ENCODE results near the gene GGTLC2.

DNA sequence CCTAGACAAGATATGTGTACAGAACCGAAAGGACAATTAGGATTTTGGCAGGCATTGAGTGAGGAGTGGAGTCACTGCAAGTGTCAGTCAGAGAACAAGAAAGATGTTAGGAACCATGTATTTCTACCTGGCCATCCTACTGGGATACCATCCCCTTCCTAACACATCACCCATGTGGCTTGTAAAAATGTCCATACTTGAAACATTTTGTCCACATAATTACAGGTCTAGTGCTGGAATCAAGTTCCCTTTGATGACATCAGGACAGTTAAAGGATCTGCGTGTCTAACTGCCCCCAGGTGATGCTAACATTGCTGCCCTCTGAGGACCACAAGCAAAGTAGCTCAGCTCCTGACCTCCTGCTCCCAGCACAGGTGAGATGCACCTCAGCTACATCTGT is 31.9 kb upstream of the GGTLC2 start:
- TF ChIP-seq, protein P1, sequence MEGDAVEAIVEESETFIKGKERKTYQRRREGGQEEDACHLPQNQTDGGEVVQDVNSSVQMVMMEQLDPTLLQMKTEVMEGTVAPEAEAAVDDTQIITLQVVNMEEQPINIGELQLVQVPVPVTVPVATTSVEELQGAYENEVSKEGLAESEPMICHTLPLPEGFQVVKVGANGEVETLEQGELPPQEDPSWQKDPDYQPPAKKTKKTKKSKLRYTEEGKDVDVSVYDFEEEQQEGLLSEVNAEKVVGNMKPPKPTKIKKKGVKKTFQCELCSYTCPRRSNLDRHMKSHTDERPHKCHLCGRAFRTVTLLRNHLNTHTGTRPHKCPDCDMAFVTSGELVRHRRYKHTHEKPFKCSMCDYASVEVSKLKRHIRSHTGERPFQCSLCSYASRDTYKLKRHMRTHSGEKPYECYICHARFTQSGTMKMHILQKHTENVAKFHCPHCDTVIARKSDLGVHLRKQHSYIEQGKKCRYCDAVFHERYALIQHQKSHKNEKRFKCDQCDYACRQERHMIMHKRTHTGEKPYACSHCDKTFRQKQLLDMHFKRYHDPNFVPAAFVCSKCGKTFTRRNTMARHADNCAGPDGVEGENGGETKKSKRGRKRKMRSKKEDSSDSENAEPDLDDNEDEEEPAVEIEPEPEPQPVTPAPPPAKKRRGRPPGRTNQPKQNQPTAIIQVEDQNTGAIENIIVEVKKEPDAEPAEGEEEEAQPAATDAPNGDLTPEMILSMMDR (IDR thresholded peaks at IDR 0.05; ENCODE audit: poor library complexity, severe bottlenecking): no peak
- TF ChIP-seq EZH2 (IDR thresholded peaks at IDR 0.05; ENCODE audit: borderline replicate concordance, insufficient read depth, low read length, poor library complexity, severe bottlenecking): no peak
- TF ChIP-seq SMC3 (conservative IDR thresholded peaks at IDR 0.05; ENCODE audit: poor library complexity): no peak
- TF ChIP-seq POLR2AphosphoS5 (IDR thresholded peaks at IDR 0.05): no peak
- no peak for TF ChIP-seq REST (IDR thresholded peaks at IDR 0.05; ENCODE audit: borderline replicate concordance)
- TF ChIP-seq EP300 (conservative IDR thresholded peaks at IDR 0.05; ENCODE audit: poor library complexity, severe bottlenecking): no peak
- no peak for TF ChIP-seq TAF1 (IDR thresholded peaks at IDR 0.05; ENCODE audit: low read depth)
- no peak for TF ChIP-seq MXI1 (conservative IDR thresholded peaks at IDR 0.05; ENCODE audit: poor library complexity, severe bottlenecking)
- TF ChIP-seq RAD21 (conservative IDR thresholded peaks at IDR 0.05): no peak

Measured in neural cell (in vitro differentiated cells).